Upper lobe of left lung (tissue), 6 donors: ENCODE measurements around the gene TBRG1. TPM values are rescaled to one million over a fixed set of nuclear protein-coding genes. Genes with fewer than 3 reads are reported as not detected.

Source experiments
- ATAC-seq, 2 donors: fragments of 200-7000 bp; cut with Tn5 transposase; one replicate each; pipeline ENCODE4 v1.9.1; 2022; ENCODE audit warnings: mild to moderate bottlenecking in 2 of 2, moderate library complexity in 2 of 2; ENCODE audit not compliant: low FRiP score in 2 of 2
- DNase-seq, 2 donors: peaks; one replicate each; pipeline ENCODE4 v3.0.0-alpha.2; 2019 to 2020
- H3K27ac ChIP-seq, 4 donors: fragments of 200-600 bp; sonication (generic); one replicate each; pipeline ENCODE4 v1.5.1; 2016 to 2019
- H3K27me3 ChIP-seq, 4 donors: fragments of 200-600 bp; sonication (generic); one replicate each; pipeline ENCODE4 v1.5.1; 2017 to 2019
- H3K36me3 ChIP-seq, 4 donors: fragments of 200-600 bp; sonication (generic); one replicate each; pipeline ENCODE4 v1.5.1; 2016 to 2019
- H3K4me1 ChIP-seq, 4 donors: fragments of 200-600 bp; sonication (generic); one replicate each; pipeline ENCODE4 v1.5.1; 2018 to 2019
- H3K4me3 ChIP-seq, 4 donors: fragments of 200-600 bp; sonication (generic); one replicate each; pipeline ENCODE4 v1.5.1; 2017 to 2019; ENCODE audit warnings: mild to moderate bottlenecking in 2 of 4, moderate library complexity in 1 of 4
- H3K9me3 ChIP-seq, 4 donors: fragments of 200-600 bp; sonication (generic); one replicate each; pipeline ENCODE4 v1.5.1; 2018 to 2019
- EP300 ChIP-seq, 4 donors: sonication (generic); formaldehyde crosslinking; IDR thresholded peaks; one replicate each; pipeline ENCODE4 v1.5.1; 2017; ENCODE audit warnings: antibody characterized with exemption in 4 of 4, control low read depth in 2 of 4
- POLR2A ChIP-seq, 4 donors: fragments of 450-650 bp; IDR thresholded peaks; one replicate each; pipeline ENCODE4 v1.5.1; 2016 to 2017; ENCODE audit warnings: antibody characterized with exemption in 4 of 4, mild to moderate bottlenecking in 2 of 4
- POLR2AphosphoS5 ChIP-seq, 2 donors: sonication (generic); formaldehyde crosslinking; IDR thresholded peaks; one replicate each; pipeline ENCODE4 v1.5.1; 2017; ENCODE audit warnings: antibody characterized with exemption in 2 of 2
- WGBS, 2 donors: methylation state at CpG; one replicate each; pipeline ENCODE4 v1.1.5; 2017 to 2018; 5-methylcytosine and 5-hydroxymethylcytosine counted together
- small RNA-seq, 4 donors: library from RNA; depleted of rRNA; stranded (forward); fragments of <200 nt; gene quantifications; one replicate each; pipeline ENCODE3, GENCODE V24; 2016
- total RNA-seq, 6 donors: library from RNA; depleted of rRNA in 4 of 6; stranded (reverse); fragments of >200 nt in 4 of 6; gene quantifications; one replicate each; pipeline versions ENCODE4 v1.1.0 to v1.2.1, GENCODE V29; 2016 to 2021
- TF ChIP-seq, protein P1 (sequence below), 6 experiments: fragments of 450-650 bp in 4 of 6; fragments of 200-600 bp in 2 of 6; sonication (generic) in 2 of 6; IDR thresholded peaks; one replicate each; pipeline ENCODE4 v1.5.1; 2016 to 2019; ENCODE audit warnings: antibody characterized with exemption in 6 of 6
- donor health status: DM: no; HTN: no; CAD: no; lungs with moderate emphysema.
- donor health status: DM: no; HTN: yes; CAD: no; lungs with severe emphysema.

Gene TBRG1
- total RNA-seq, 6 donors from 2014 or later: 42.3 to 66.6 (median 47.1) TPM

DNA sequence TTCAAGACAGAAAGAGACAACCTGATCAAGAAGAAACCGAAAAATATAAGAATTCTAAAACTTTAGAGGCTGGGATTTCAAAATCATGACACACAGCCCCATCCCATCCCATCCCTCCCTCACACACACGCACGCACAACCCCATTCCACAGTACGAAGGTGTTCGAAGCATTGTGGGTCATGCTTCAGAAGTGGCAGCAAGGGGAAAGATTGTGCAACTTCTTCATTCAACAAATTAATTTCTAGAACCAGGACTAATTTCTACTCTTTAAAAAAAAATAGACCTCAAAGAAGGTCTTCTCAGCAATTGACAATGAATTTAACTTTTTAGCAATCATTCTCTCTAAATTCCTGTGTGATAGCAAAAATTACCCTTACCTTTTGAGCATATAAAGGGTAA is 51.9 kb downstream of the TBRG1 start:
- Histone ChIP-seq H3K9me3 (no peaks in the 10 kb centered on the region), H3K27me3 (no peaks in the 10 kb centered on the region), H3K4me3 (peak overlapping the region in 3 of 4 donors; percentile 54 to 85 (median 72)), H3K4me1 (peaks cover 26 to 44% (median 34%) of the 10 kb centered on the region in 4 donors), H3K27ac (peak overlapping the region; percentile 88 to 93 (median 91)), H3K36me3 (no peaks in the 10 kb centered on the region)
- DNase-seq: no peak
- ATAC-seq: no peak
- WGBS, 2 donors: 67 to 72% methylated on average over 5 of the region's 5 CpGs
- TF ChIP-seq POLR2A (IDR thresholded peaks at IDR 0.05): no peak
- TF ChIP-seq POLR2AphosphoS5 (IDR thresholded peaks at IDR 0.05): no peak
- TF ChIP-seq EP300 (IDR thresholded peaks at IDR 0.05): no peak
- TF ChIP-seq, protein P1, sequence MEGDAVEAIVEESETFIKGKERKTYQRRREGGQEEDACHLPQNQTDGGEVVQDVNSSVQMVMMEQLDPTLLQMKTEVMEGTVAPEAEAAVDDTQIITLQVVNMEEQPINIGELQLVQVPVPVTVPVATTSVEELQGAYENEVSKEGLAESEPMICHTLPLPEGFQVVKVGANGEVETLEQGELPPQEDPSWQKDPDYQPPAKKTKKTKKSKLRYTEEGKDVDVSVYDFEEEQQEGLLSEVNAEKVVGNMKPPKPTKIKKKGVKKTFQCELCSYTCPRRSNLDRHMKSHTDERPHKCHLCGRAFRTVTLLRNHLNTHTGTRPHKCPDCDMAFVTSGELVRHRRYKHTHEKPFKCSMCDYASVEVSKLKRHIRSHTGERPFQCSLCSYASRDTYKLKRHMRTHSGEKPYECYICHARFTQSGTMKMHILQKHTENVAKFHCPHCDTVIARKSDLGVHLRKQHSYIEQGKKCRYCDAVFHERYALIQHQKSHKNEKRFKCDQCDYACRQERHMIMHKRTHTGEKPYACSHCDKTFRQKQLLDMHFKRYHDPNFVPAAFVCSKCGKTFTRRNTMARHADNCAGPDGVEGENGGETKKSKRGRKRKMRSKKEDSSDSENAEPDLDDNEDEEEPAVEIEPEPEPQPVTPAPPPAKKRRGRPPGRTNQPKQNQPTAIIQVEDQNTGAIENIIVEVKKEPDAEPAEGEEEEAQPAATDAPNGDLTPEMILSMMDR (IDR thresholded peaks at IDR 0.05): no peak

DNA sequence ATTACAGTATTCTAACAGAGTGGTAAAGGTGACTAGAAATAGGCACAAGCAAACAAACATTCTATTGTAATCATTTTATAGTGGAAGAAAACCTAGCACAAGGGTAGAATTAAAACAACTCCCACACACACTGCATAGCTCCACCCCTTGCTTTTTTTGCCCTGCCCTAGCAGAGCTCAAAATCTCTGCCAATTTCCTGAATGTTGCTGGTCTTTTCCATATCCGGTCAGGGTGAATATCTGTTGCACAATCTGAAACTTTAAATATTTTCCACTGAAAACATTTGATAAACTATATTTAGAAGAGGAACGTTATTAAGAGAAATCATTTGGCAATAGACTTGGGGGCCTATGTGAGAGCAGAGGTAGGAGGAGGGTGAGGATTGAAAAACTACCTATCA is 53.7 kb downstream of the TBRG1 start:
- peak in 1 of 2 donors; percentile 57 for DNase-seq
- peak; percentile 13 to 60 for ATAC-seq
- 3 to 4% methylated on average over 2 of the region's 2 CpGs for WGBS, 2 donors

DNA sequence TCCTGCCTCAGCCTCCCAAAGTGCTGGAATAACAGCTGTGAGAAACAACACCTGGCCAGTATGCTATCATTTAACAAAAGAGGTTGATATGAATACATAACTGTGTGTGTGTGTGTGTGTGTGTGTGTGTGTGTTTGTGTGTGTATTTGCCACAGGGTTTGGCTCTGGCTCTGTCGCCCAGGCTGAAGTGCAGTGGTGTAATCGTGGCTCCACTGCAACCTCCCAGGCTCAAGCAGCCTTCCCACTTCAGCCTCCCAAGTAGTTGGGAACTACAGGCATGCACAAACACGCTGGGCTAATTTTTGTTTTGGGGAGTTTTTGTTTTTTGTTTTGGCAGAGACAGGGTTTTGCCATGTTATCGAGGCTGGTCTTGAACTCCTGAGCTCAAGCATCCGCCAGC is 55.8 kb downstream of the TBRG1 start:
- DNase-seq (peak in 1 of 2 donors; percentile 71), ATAC-seq (no peak)
- Histone ChIP-seq H3K36me3 (no peaks in the 10 kb centered on the region), H3K27ac (no peak overlapping the region), H3K9me3 (peaks cover 0 to 7% (median 2%) of the 10 kb centered on the region in 4 donors), H3K4me1 (peaks cover 18 to 32% (median 26%) of the 10 kb centered on the region in 4 donors), H3K4me3 (no peak overlapping the region), H3K27me3 (no peaks in the 10 kb centered on the region)
- TF ChIP-seq POLR2A (IDR thresholded peaks at IDR 0.05): no peak
- TF ChIP-seq POLR2AphosphoS5 (IDR thresholded peaks at IDR 0.05): no peak
- no peak for TF ChIP-seq EP300 (IDR thresholded peaks at IDR 0.05)
- 67 to 78% methylated on average over 5 of the region's 5 CpGs for WGBS, 2 donors

More for the DNA sequence above, 53.7 kb downstream of the TBRG1 start:
- no peaks in the 10 kb centered on the region for H3K9me3 ChIP-seq
- peaks cover 26 to 44% (median 34%) of the 10 kb centered on the region in 4 donors for H3K4me1 ChIP-seq
- peak in 2 of 4 donors; percentile 37 to 54 for TF ChIP-seq EP300 (IDR thresholded peaks at IDR 0.05)
- peak in 1 of 4 donors; percentile 24 for TF ChIP-seq POLR2A (IDR thresholded peaks at IDR 0.05)
- peak; percentile 12 to 39 for TF ChIP-seq POLR2AphosphoS5 (IDR thresholded peaks at IDR 0.05)
- TF ChIP-seq, protein P1 (IDR thresholded peaks at IDR 0.05): no peak
- H3K27ac ChIP-seq: peak overlapping the region; percentile 60 to 81 (median 72)
- no peaks in the 10 kb centered on the region for H3K36me3 ChIP-seq
- no peaks in the 10 kb centered on the region for H3K27me3 ChIP-seq
- H3K4me3 ChIP-seq: no peak overlapping the region

DNA sequence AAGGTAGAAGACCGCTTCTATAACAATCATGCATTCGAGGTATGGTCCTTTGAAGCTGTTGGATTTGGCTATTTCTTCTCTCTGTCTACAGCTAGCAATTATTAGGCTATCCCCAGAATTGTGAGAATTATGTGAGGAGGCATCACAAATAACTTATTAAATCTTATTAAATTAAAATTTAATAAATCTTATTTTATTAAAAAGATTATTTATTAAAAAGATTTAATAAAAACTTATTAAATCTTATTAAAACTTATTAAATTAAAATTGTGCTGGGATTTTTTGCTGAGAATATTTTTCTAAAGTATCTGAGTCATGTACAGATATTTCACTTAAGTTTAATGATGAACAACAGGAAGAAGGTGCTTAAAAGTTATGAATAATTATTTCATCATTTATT is 58.8 kb downstream of the TBRG1 start:
- Histone ChIP-seq H3K27ac (no peak overlapping the region), H3K4me3 (no peak overlapping the region), H3K4me1 (peaks cover 0 to 9% (median 6%) of the 10 kb centered on the region in 4 donors), H3K9me3 (peaks cover 0 to 7% (median 2%) of the 10 kb centered on the region in 4 donors), H3K27me3 (no peaks in the 10 kb centered on the region), H3K36me3 (no peaks in the 10 kb centered on the region)
- ATAC-seq: no peak
- WGBS, 2 donors: 91 to 97% methylated on average over 2 of the region's 2 CpGs
- no peak for DNase-seq
- no peak for TF ChIP-seq EP300 (IDR thresholded peaks at IDR 0.05)
- TF ChIP-seq POLR2A (IDR thresholded peaks at IDR 0.05): no peak
- no peak for TF ChIP-seq POLR2AphosphoS5 (IDR thresholded peaks at IDR 0.05)
- TF ChIP-seq, protein P1 (IDR thresholded peaks at IDR 0.05): no peak

DNA sequence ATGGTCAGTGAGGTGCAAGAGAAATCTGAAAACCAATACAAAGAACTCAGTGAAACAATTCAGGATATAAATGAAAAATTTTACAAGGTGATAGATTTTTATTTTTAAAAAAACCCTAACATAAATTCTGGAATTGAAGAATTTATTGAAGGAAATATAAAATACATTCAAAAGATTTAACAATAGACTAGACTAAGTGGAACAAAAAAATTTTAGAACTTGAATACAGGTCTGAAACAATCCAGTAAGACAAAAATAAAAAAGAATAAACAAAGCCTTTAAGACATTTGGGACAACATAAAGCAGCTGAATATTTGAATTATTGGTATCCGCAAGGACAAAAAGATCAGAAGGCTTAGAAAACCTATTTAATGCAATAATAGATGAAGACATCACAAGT is 59.8 kb downstream of the TBRG1 start:
- H3K27ac ChIP-seq: no peak overlapping the region
- no peaks in the 10 kb centered on the region for H3K27me3 ChIP-seq
- 95 to 96% methylated on average over 1 of the region's 1 CpG for WGBS, 2 donors
- H3K4me3 ChIP-seq: no peak overlapping the region
- DNase-seq (no peak), ATAC-seq (no peak)
- H3K9me3 ChIP-seq: peaks cover 0 to 7% (median 2%) of the 10 kb centered on the region in 4 donors
- H3K36me3 ChIP-seq: no peaks in the 10 kb centered on the region
- TF ChIP-seq POLR2A (IDR thresholded peaks at IDR 0.05): no peak
- TF ChIP-seq, protein P1 (IDR thresholded peaks at IDR 0.05): no peak
- TF ChIP-seq EP300 (IDR thresholded peaks at IDR 0.05): no peak
- TF ChIP-seq POLR2AphosphoS5 (IDR thresholded peaks at IDR 0.05): no peak
- no peaks in the 10 kb centered on the region for H3K4me1 ChIP-seq

Small RNAs within 50 kb of the gene (small RNA-seq; reads per million reads assigned to genes)
- 0 reads per million in 4 donors for gene RNA5SP352

Other genes with a start within 250 kb of the TBRG1 start
- not detected for gene OR8B2, start 238.4 kb upstream of the TBRG1 start, total RNA-seq
- not detected for gene OR8B3, start 223.8 kb upstream of the TBRG1 start, total RNA-seq
- gene OR8B4, start 198.0 kb upstream of the TBRG1 start, total RNA-seq: not detected
- gene OR8B8, start 177.2 kb upstream of the TBRG1 start, total RNA-seq: not detected
- gene OR8B12, start 79.2 kb upstream of the TBRG1 start, total RNA-seq: not detected
- not detected for gene OR8A1, start 52.9 kb upstream of the TBRG1 start, total RNA-seq
- not detected for gene PANX3, start 11.4 kb upstream of the TBRG1 start, total RNA-seq
- 10 to 100 TPM; 21.6 to 42.7 (median 29.3) TPM for gene SIAE, start 50.9 kb downstream of the TBRG1 start, total RNA-seq
- gene SPA17, start 51.0 kb downstream of the TBRG1 start, total RNA-seq: 10 to 100 TPM in 2 of 6 donors, 1 to 10 TPM in 4; 3.6 to 28.0 (median 7.6) TPM
- gene NRGN, start 117.1 kb downstream of the TBRG1 start, total RNA-seq: 100 to 1,000 TPM in 1 of 6 donors, 10 to 100 TPM in 5; 30.9 to 111 (median 77.6) TPM
- 10 to 100 TPM; 32.5 to 55.3 (median 40.2) TPM for gene VSIG2, start 129.4 kb downstream of the TBRG1 start, total RNA-seq
- 100 to 1,000 TPM in 4 of 6 donors, 10 to 100 TPM in 2; 39.8 to 177 (median 128) TPM for gene ESAM, start 139.4 kb downstream of the TBRG1 start, total RNA-seq
- gene MSANTD2, start 177.5 kb downstream of the TBRG1 start, total RNA-seq: 10 to 100 TPM; 10.5 to 69.1 (median 14.0) TPM
- 10 to 100 TPM in 2 of 6 donors, 1 to 10 TPM in 4; 6.4 to 40.9 (median 7.5) TPM for gene ROBO3, start 242.6 kb downstream of the TBRG1 start, total RNA-seq